Spleen (tissue), 11 donors: ENCODE results near the gene MRPL16. TPM values are rescaled to one million over a fixed set of nuclear protein-coding genes. Genes with fewer than 3 reads are reported as not detected.

Experiments
- DNase-seq: peaks from one replicate; pipeline ENCODE4 v3.0.0-alpha.2; 2020
- H3K27ac ChIP-seq, 8 donors: fragments of 200-600 bp; sonication (generic) in 7 of 8; 1 replicate in 4 of 8; 2 replicates in 4 of 8; pipeline versions ENCODE4 v1.5.0 to v1.8.0; 2016 to 2021; ENCODE audit warnings: inconsistent platforms in 4 of 8, mild to moderate bottlenecking in 4 of 8, moderate library complexity in 1 of 8
- H3K27me3 ChIP-seq, 7 donors: fragments of 200-600 bp; sonication (generic) in 6 of 7; replicated peaks in 1 of 7; 1 replicate in 4 of 7; 2 replicates in 3 of 7; pipeline versions ENCODE4 v1.5.0 to v1.8.0; 2016 to 2021; ENCODE audit warnings: inconsistent platforms in 3 of 7, mild to moderate bottlenecking in 1 of 7
- H3K36me3 ChIP-seq, 6 donors: fragments of 200-600 bp; sonication (generic) in 5 of 6; 1 replicate in 4 of 6; 2 replicates in 2 of 6; pipeline versions ENCODE4 v1.5.0 to v1.8.0; 2016 to 2021; ENCODE audit warnings: inconsistent platforms in 2 of 6
- H3K4me1 ChIP-seq, 6 donors: fragments of 200-600 bp; sonication (generic) in 5 of 6; 1 replicate in 3 of 6; 2 replicates in 3 of 6; pipeline versions ENCODE4 v1.5.0 to v1.8.0; 2016 to 2021; ENCODE audit warnings: inconsistent platforms in 3 of 6
- H3K4me3 ChIP-seq, 8 donors: fragments of 200-600 bp; sonication (generic) in 7 of 8; 1 replicate in 4 of 8; 2 replicates in 4 of 8; pipeline versions ENCODE4 v1.5.0 to v1.8.0; 2016 to 2021; ENCODE audit warnings: inconsistent platforms in 4 of 8, mild to moderate bottlenecking in 4 of 8, moderate library complexity in 2 of 8
- H3K9me3 ChIP-seq, 8 donors: fragments of 200-600 bp; sonication (generic) in 7 of 8; 1 replicate in 4 of 8; 2 replicates in 4 of 8; pipeline versions ENCODE4 v1.5.0 to v1.8.0; 2016 to 2021; ENCODE audit warnings: inconsistent platforms in 4 of 8
- CTCF ChIP-seq, 11 experiments: fragments of 200-600 bp in 7 of 11; fragments of 450-650 bp in 4 of 11; sonication (generic) in 4 of 11; IDR thresholded peaks in 8 of 11; conservative IDR thresholded peaks in 3 of 11; 1 replicate in 7 of 11; 2 replicates in 4 of 11; pipeline versions ENCODE4 v1.4.0 to v1.8.0; 2016 to 2021; ENCODE audit warnings: antibody characterized with exemption in 11 of 11, inconsistent platforms in 4 of 11, mild to moderate bottlenecking in 1 of 11
- POLR2A ChIP-seq, 3 donors: fragments of 450-650 bp; IDR thresholded peaks; one replicate each; pipeline ENCODE4 v1.5.1; 2017; ENCODE audit warnings: antibody characterized with exemption in 3 of 3, mild to moderate bottlenecking in 1 of 3
- POLR2AphosphoS5 ChIP-seq, 3 donors: sonication (generic); formaldehyde crosslinking; IDR thresholded peaks; one replicate each; pipeline ENCODE4 v1.5.1; 2017; ENCODE audit warnings: antibody characterized with exemption in 3 of 3
- WGBS, 5 donors: extraction: QIAGEN DNeasy Blood & Tissue Kit in 3 of 5; methylation state at CpG; one replicate each; pipeline versions ENCODE4 v1.1.5 to v1.1.7; 2013 to 2018; 5-methylcytosine and 5-hydroxymethylcytosine counted together
- intact Hi-C: fragments of 100-400 bp; cut with DNase I; formaldehyde crosslinking; loops from one replicate; pipeline ENCODE4 v1.15.0; 2023; ENCODE audit warnings: low total_unique reads
- polyA plus RNA-seq, 3 donors: library from polyadenylated mRNA; stranded (reverse); fragments of 200-250 nt; gene quantifications; one replicate each; pipeline ENCODE4 v1.2.1, GENCODE V29; 2013
- total RNA-seq, 7 donors: library from RNA; depleted of rRNA in 3 of 7; stranded (reverse); fragments of >200 nt in 3 of 7; fragmentation: NEBNext Ultra II Directional in 4 of 7; extraction: Animal tissue kit (Norgen Biotek cat#: 25700) in 4 of 7; gene quantifications; one replicate each; pipeline versions ENCODE4 v1.1.0 to v1.2.1, GENCODE V29; 2016 to 2021
- donor health status: healthy with polysubstance abuse.
- donor health status: DM: no; HTN: no; CAD: no; lungs with moderate emphysema.
- donor health status: DM: no; HTN: no; CAD: no.
- donor health status: Bipolar disorder and iron deficiency.
- donor health status: healthy.
- donor health status: DM: no; HTN: no; CAD: no.
- donor health status: DM: yes; HTN: yes; CAD: no.

MRPL16 gene
- total and polyA plus RNA-seq, 10 donors, result 35.6 to 78.9 (median 52.2) TPM

- no peak for DNase-seq
- Histone ChIP-seq H3K27ac (no peak overlapping the region), H3K4me1 (peaks cover 0 to 10% (median 0%) of the 10 kb centered on the region in 6 donors), H3K4me3 (no peak overlapping the region), H3K36me3 (peaks cover 0 to 65% (median 7%) of the 10 kb centered on the region in 6 donors), H3K9me3 (peaks cover 0 to 4% (median 0%) of the 10 kb centered on the region in 8 donors), H3K27me3 (no peaks in the 10 kb centered on the region)
- TF ChIP-seq POLR2A (IDR thresholded peaks at IDR 0.05) (no peak), POLR2AphosphoS5 (IDR thresholded peaks at IDR 0.05) (no peak), CTCF (IDR thresholded peaks at IDR 0.05 in 8 of 11, conservative IDR thresholded peaks at IDR 0.05 in 3 of 11) (no peak)
- intact Hi-C loops, result no loop called here
- WGBS, 5 donors, result 73 to 78% (median 74%) methylated on average over 4 of the region's 4 CpGs
Observed at GRCh38 chr11:59783632-59784090, 26.9 kb downstream of the MRPL16 start.

- Histone ChIP-seq H3K9me3 (peaks cover 0 to 4% (median 0%) of the 10 kb centered on the region in 8 donors), H3K4me1 (peaks cover 0 to 8% (median 0%) of the 10 kb centered on the region in 6 donors), H3K27me3 (no peaks in the 10 kb centered on the region), H3K27ac (no peak overlapping the region), H3K36me3 (peaks cover 0 to 63% (median 0%) of the 10 kb centered on the region in 6 donors), H3K4me3 (no peak overlapping the region)
- no peak for DNase-seq
- intact Hi-C loops, result no loop called here
- WGBS, 5 donors, result 79 to 92% (median 88%) methylated on average over 2 of the region's 2 CpGs
- TF ChIP-seq POLR2AphosphoS5 (IDR thresholded peaks at IDR 0.05), result no peak
- TF ChIP-seq POLR2A (IDR thresholded peaks at IDR 0.05), result no peak
- no peak for TF ChIP-seq CTCF (IDR thresholded peaks at IDR 0.05 in 8 of 11, conservative IDR thresholded peaks at IDR 0.05 in 3 of 11)
Observed at GRCh38 chr11:59782080-59782479, 28.5 kb downstream of the MRPL16 start.

GRCh38 chr11:59779487-59779886, 31.1 kb downstream of the MRPL16 start:
- no peak for DNase-seq
- TF ChIP-seq POLR2AphosphoS5 (IDR thresholded peaks at IDR 0.05) (no peak), POLR2A (IDR thresholded peaks at IDR 0.05) (no peak), CTCF (IDR thresholded peaks at IDR 0.05 in 8 of 11, conservative IDR thresholded peaks at IDR 0.05 in 3 of 11) (no peak)
- 38 to 65% (median 55%) methylated on average over 1 of the region's 1 CpG for WGBS, 5 donors
- Histone ChIP-seq H3K27me3 (no peaks in the 10 kb centered on the region), H3K4me1 (no peaks in the 10 kb centered on the region), H3K27ac (no peak overlapping the region), H3K9me3 (peaks cover 0 to 2% (median 0%) of the 10 kb centered on the region in 8 donors), H3K36me3 (peaks cover 0 to 72% (median 4%) of the 10 kb centered on the region in 6 donors), H3K4me3 (no peak overlapping the region)
- intact Hi-C loops, result no loop called here

GRCh38 chr11:59778122-59778521, 32.5 kb downstream of the MRPL16 start:
- H3K36me3 ChIP-seq, result peaks cover 0 to 76% (median 6%) of the 10 kb centered on the region in 6 donors
- intact Hi-C loops, result no loop called here
- H3K27me3 ChIP-seq, result no peaks in the 10 kb centered on the region
- peaks cover 0 to 3% (median 0%) of the 10 kb centered on the region in 6 donors for H3K4me1 ChIP-seq
- H3K27ac ChIP-seq, result no peak overlapping the region
- DNase-seq, result no peak
- H3K4me3 ChIP-seq, result no peak overlapping the region
- 81 to 98% (median 91%) methylated on average over 2 of the region's 2 CpGs for WGBS, 5 donors
- H3K9me3 ChIP-seq, result no peaks in the 10 kb centered on the region
- TF ChIP-seq POLR2A (IDR thresholded peaks at IDR 0.05) (no peak), POLR2AphosphoS5 (IDR thresholded peaks at IDR 0.05) (no peak), CTCF (IDR thresholded peaks at IDR 0.05 in 8 of 11, conservative IDR thresholded peaks at IDR 0.05 in 3 of 11) (no peak)
